NCI-H524 treated with DMSO at 0.1 percent for 48 hours (cell line): ENCODE results near the gene WDR89.
"Not testable (repeated sequence)": the region's sequence is repeated elsewhere in the genome, so short reads cannot be mapped to it uniquely, and the experiment has no call there.

Experiments
- DNase-seq: peaks from one replicate; lab custom pipeline; 2025; lab: John Stamatoyannopoulos, UW

WDR89 gene

DNA sequence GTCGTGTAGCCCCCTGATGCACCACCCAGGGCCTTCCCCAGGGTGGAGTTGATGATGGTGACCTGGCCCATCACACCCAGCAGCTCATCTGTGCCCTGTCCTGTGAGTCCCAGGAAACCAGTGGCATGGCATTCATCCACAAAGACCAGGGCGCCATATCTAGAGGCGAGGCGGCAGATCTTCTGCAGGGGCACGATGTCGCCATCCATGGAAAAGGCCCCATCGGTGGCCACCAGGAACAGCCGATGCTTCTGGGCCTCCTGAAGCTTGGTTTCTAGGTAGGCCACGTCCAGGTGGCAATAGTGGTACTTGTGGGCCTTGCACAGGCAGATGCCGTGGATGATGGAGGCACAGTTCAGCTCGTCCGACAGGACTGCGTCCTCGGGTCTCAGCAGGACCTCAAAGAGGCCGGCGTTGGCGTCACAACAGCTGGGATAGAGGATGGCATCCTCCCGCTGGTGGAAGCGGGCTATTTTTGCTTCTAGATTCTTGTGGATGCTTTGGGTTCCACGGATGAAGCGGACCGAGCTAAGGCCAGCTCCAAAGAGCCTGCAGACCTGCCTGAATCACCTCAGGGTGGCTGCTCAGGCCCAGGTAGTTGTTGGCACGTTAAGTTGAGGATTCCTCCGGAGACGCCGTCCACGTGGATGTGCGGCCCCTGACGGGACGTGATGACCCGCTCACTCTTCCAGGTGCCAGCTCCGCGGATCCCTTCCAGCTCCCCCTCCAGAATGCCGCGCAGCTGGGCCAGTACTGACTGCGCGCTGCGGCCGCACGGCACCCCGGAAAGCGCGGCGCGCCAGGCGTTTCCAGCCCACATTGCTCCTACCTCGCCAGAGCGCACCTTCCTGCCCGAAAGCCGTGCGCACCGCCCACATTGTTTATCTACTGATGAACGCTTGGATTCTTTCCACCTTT lies 47.0 kb downstream of the WDR89 start:
- no peak for DNase-seq

DNA sequence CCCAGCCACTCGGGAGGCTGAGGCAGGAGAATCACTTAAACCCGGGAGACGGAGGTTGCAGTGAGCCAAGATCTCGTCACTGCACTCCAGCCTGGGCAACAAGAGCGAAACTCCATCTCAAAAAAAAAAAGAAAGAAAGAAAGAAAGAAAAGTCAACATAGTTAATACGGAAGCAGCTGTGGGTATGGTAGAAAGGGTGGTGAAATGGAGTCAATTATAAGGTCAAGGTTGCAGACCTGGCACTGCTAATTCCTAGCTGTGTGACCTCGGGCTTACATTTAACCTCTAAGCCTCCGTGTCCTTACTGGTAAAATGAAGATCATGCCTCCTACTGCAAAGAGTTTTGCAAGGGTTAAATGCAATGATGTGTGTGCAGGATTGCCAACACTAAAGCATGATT lies 58.6 kb downstream of the WDR89 start:
- not testable (repeated sequence) for DNase-seq

DNA sequence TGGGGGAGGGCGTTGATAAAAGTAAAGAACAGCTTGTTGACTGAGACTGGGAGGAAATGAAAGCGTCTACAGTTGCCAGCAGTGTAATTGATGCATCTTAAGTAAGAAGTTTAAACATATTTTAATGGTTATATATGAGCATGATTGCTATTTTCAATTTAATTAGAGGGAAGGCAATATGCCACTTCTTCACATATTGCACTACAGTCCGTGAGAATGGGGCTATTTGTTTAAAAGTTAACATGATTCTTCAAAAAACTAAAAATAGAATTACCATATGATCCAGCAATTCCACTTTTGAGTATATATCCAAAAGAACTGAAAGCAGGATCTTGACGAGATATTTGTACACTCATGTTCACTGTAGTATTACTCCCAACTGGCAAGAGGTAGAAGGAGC lies 60.2 kb downstream of the WDR89 start:
- DNase-seq, result no peak

DNA sequence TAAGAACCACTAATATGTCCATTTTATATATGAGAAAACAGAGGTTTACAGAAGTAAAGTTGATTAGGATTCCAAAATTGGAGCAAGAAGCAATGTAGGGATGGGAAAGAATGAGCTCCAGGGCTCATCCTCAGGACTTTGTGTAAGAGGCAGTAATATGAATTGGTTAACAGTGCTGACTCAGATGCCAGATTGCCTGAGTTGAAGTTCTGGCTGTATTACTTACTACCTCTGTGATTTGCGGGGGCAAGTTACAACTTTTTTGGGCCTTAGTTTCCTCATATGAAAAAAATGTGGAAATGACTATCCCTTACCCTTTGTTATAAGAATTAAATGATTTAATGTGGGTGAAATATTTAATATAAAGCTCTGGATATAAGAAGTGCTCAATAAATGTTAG lies 63.4 kb downstream of the WDR89 start:
- no peak for DNase-seq

DNA sequence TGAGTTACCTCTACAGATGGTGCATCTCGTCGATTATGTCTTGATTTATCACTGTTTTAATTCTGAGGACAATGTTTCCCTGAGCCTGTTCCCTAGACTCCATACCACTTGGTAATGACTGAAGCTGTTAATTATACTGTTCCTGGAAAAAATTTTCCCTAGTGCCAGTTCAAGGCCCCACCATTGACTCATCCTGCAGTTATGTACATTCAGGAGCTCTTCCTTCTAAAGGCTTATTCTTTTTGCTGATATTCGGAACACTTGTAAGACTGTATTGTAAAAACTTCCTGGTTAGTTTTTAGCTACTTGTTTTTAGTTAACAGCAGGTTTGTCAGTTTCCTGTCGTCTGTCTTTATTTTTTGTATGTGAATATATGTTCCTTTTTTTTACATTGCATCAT lies 68.1 kb downstream of the WDR89 start:
- no peak for DNase-seq

DNA sequence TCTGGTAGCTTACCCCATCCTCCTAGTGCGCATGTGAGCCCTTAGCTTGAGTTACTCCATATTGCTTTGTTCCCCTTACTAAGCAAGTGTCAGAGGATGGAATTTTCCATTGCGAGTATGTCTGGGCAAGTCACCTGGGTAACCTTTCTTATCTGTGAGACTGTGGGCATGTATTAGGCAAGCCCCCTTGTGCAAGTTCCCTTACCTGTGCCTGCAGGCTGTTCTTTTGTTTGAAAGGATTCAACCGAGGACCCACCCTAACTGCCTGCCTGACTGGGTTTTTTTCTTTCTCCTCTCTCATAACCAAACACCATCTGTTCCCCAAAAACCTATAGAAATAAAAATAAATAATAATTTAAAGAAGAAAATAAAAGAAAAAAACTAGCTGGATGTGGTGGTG lies 76.2 kb downstream of the WDR89 start:
- DNase-seq, result no peak

DNA sequence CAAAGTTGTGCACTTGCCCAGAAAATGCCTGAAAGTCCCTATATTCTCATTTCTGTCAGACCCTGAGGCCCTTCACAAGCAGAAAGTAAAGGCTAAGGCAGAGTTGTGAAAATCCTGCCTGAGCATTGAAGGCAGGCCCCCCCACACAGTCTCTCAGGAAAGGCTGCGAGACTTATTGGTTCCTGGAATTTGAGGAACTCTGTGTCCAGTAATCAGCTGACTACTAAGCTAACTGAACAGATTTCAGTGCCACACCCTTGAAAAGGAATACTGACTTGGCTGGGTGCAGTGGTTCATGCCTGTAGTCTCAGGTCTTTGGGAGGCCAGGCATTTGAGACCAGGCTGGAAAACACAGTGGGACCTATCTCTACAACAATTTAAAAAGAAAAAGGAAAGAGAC lies 77.4 kb downstream of the WDR89 start:
- no peak for DNase-seq

DNA sequence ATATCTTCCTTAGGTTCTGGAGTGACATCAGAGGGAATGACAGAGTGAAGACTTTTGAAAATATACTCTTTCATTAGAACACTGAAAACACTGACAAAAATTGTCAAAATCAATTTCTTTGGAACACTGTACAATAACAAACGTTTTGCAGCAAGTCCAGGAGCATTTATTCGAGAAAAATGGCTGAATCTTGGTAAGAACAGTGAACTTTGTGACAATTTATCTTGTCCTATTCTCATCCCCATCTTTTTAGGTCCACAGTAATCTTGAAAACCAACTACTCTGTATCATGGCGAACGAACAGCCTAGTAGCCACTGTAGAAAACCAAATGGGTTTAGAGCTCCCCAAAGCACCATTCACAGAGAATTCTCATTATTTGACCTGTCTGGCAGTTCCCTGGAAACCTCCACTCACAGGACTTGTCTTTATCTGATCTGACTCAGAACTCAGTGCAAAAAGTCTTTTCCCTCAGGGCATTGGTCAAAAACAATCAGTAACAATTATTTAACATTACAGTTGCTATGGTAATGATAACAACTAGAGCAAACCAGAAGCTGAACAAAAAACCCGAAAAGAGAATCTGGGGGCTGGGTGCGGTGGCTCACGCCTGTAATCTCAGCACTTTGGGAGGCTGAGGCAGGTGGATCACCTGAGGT lies 78.2 kb downstream of the WDR89 start:
- DNase-seq, result no peak

DNA sequence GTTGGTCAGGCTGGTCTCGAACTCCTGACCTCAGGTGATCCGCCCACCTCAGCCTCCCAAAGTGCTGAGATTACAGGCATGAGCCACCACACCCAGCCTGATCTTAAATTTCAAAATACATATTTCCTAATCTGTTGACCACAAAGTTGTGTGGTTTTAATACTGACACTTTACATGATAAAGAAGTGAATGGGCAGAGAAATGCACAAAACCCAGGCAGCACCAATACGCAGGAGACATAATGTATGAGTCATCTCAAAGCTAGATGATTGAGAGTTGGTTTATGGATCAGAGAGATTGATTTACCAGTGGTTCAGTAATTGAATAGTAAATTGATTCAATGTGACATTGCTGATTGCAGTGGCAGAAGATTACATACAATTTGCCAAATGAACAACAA lies 79.3 kb downstream of the WDR89 start:
- DNase-seq, result no peak

DNA sequence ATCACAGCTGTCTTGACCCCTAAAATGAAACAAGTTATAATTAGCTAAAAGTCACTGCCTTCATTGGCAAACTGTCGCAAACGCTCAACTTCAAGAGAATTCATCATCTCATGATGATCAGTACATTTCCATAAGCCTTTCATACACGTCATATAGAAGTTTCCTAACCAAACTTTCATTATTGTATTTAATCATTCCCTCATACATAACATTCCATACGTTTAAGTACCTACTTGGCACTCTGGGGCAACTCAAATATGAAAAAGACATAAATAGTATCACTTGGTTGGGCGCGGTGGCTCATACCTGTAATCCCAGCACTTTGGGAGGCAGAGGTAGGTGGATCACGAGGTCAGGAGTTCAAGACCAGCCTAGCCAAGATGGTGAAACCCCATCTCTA lies 86.1 kb downstream of the WDR89 start:
- DNase-seq, result no peak

DNA sequence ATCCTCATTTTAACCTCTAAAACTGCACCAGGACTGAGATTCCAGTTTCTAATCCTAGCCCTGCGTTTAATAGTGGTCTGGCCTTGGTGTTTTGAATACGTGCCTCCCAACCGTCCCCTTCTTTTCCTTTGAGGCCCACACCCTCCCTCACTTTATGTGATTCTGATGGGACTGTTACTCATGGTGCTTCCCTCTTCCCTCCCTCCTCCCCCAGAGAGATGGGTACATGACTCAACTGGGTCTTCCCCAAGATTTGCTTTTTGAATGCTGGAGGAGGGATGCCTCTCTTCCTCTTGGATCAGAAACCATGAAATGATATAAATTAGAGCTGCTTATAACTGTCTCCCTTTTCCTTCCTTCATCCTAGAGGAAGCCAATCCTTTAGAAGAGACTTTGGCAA lies 90.3 kb downstream of the WDR89 start:
- no peak for DNase-seq

DNA sequence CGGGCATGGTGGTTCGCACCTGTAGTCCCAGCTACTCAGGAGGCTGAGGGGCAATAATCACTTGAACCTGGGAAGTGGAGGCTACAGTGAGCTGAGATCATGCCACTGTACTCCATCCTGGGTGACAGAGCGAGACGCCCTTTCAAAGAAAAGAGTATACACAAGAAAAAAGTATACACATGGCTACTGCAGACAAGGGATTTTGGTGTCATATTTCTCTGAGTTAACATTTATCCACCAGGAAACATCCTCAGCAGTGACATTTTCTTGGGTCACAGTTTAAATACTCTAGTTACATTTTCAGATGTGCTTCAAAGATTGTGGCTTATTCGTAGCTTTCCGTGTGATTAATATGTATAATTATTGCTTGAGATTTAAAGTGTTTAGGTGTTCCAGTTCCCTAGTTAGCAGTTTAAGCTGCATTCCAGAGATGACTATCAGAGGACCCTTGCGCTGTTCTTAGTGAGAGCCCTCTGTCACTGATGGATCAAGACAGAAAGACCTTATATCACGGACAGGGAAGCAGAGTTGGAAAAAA lies 93.8 kb downstream of the WDR89 start:
- no peak for DNase-seq
